WTC11 (cell line): ENCODE data around the gene POLR2L.

Experiments
- ATF2 ChIP-seq: sonication (generic); formaldehyde crosslinking; IDR thresholded peaks from 2 replicates; pipeline ENCODE4 v1.8.1; 2022; ENCODE audit warnings: low read depth, missing genetic modification reagents, borderline replicate concordance
- CTCF ChIP-seq: fragments of 200-600 bp; IDR thresholded peaks from 2 replicates; pipeline ENCODE4 v1.8.0; 2022; ENCODE audit warnings: antibody characterized with exemption
- E2F1 ChIP-seq: sonication (generic); formaldehyde crosslinking; IDR thresholded peaks from 2 replicates; pipeline ENCODE4 v1.8.0; 2022; ENCODE audit warnings: mild to moderate bottlenecking, missing genetic modification reagents
- FOXJ3 ChIP-seq: sonication (generic); formaldehyde crosslinking; IDR thresholded peaks from 2 replicates; pipeline ENCODE4 v1.9.0; 2021; ENCODE audit warnings: missing genetic modification reagents, mild to moderate bottlenecking, borderline replicate concordance
- MAX ChIP-seq: sonication (generic); formaldehyde crosslinking; IDR thresholded peaks from 2 replicates; pipeline ENCODE4 v1.8.0; 2022; ENCODE audit warnings: mild to moderate bottlenecking, missing genetic modification reagents
- NFATC4 ChIP-seq: fragments of 250-450 bp; sonication (Bioruptor Pico); IDR thresholded peaks from 2 replicates; pipeline ENCODE4 v1.9.0; 2021; ENCODE audit warnings: mild to moderate bottlenecking
- NR2C2 ChIP-seq: sonication (generic); formaldehyde crosslinking; IDR thresholded peaks from 2 replicates; pipeline ENCODE4 v1.8.0; 2022; ENCODE audit warnings: mild to moderate bottlenecking, missing genetic modification reagents
- SP1 ChIP-seq: sonication (generic); formaldehyde crosslinking; conservative IDR thresholded peaks from 2 replicates; pipeline ENCODE4 v1.8.1; 2022; ENCODE audit warnings: missing genetic modification reagents
- USF2 ChIP-seq: sonication (generic); formaldehyde crosslinking; IDR thresholded peaks from 2 replicates; pipeline ENCODE4 v1.8.1; 2023; ENCODE audit warnings: mild to moderate bottlenecking, missing genetic modification reagents, moderate library complexity
- ZBTB43 ChIP-seq: sonication (generic); formaldehyde crosslinking; IDR thresholded peaks from 2 replicates; pipeline ENCODE4 v1.8.1; 2023; ENCODE audit warnings: mild to moderate bottlenecking, missing genetic modification reagents
- ZNF423 ChIP-seq: fragments of 250-450 bp; sonication (Bioruptor Pico); IDR thresholded peaks from 2 replicates; pipeline ENCODE4 v2.1.2; 2022; ENCODE audit warnings: mild to moderate bottlenecking, moderate library complexity

GRCh38 chr11:870418-870817 is 28.1 kb upstream of the POLR2L start:
- no peak for TF ChIP-seq MAX (CRISPR knock-in tag)
- no peak for TF ChIP-seq ZBTB43 (CRISPR knock-in tag)
- TF ChIP-seq CTCF = no peak
- TF ChIP-seq USF2 (CRISPR knock-in tag) = no peak
- no peak for TF ChIP-seq FOXJ3
- no peak for TF ChIP-seq ATF2 (CRISPR knock-in tag)
- TF ChIP-seq SP1 = no peak
- TF ChIP-seq ZNF423 (CRISPR knock-in tag) = no peak
- TF ChIP-seq E2F1 = no peak
- no peak for TF ChIP-seq NR2C2 (CRISPR knock-in tag)
- no peak for TF ChIP-seq NFATC4
